Measurements from ENCODE around the gene TSFM.

DNA sequence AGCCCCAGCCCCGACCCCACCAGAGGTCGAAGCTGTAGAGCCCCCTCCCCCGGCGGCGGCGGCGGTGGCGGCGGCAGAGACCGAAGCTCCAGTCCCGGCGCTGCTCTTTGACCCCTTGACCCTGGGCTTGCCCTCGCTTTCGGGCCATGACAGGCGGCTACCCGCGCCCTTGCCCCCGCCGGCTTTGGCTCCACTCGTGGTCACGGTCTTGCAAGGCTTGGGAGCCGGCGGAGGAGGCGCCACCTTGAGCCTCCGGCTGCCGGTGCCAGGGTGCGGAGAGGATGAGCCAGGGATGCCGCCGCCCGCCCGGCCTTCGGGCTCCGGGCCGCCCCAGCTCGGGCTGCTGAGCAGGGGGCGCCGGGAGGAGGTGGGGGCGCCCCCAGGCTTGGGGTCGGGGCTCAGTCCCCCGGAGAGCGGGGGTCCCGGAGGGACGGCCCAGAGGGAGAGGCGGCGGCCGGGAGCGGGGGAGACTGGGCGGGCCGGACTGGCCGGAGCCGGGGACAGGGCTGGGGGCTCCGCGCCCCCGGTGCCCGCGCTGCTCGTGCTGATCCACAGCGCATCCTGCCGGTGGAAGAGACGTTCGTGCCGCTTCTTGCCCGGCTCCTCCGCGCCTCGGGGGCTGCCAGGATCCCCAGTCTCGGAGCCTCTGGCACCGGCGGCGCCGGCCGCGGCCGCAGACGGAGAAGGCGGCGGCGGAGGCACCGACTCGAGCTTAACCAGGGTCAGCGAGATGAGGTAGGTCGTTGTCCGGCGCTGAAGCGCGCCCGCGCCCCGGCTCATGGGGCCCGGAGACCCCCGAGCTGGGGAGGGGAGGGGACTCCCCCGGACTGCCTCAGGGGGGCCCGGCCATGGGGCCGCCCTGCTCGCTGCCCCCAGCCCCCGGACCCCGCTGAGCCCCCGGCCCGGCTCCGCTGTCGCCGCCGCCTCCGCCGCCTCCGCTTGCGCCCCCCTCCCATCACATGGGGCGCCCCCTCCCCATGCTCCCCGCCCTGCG is 44.8 kb upstream of the TSFM start:
- TF ChIP-seq, protein P1, sequence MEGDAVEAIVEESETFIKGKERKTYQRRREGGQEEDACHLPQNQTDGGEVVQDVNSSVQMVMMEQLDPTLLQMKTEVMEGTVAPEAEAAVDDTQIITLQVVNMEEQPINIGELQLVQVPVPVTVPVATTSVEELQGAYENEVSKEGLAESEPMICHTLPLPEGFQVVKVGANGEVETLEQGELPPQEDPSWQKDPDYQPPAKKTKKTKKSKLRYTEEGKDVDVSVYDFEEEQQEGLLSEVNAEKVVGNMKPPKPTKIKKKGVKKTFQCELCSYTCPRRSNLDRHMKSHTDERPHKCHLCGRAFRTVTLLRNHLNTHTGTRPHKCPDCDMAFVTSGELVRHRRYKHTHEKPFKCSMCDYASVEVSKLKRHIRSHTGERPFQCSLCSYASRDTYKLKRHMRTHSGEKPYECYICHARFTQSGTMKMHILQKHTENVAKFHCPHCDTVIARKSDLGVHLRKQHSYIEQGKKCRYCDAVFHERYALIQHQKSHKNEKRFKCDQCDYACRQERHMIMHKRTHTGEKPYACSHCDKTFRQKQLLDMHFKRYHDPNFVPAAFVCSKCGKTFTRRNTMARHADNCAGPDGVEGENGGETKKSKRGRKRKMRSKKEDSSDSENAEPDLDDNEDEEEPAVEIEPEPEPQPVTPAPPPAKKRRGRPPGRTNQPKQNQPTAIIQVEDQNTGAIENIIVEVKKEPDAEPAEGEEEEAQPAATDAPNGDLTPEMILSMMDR (IDR thresholded peaks at IDR 0.05; ENCODE audit: low read depth, low read length, missing input control) = no peak
- TF ChIP-seq, protein P2, sequence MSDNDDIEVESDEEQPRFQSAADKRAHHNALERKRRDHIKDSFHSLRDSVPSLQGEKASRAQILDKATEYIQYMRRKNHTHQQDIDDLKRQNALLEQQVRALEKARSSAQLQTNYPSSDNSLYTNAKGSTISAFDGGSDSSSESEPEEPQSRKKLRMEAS (IDR thresholded peaks at IDR 0.05) = no peak
- TF ChIP-seq FOXA1 (IDR thresholded peaks at IDR 0.05) (no peak), RXRA (IDR thresholded peaks at IDR 0.05) (no peak), RAD21 (IDR thresholded peaks at IDR 0.05) (no peak), TAF1 (conservative IDR thresholded peaks at IDR 0.05) (no peak), YY1 (IDR thresholded peaks at IDR 0.05) (no peak)
- TF ChIP-seq, protein P3, sequence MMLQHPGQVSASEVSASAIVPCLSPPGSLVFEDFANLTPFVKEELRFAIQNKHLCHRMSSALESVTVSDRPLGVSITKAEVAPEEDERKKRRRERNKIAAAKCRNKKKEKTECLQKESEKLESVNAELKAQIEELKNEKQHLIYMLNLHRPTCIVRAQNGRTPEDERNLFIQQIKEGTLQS (IDR thresholded peaks at IDR 0.05) = no peak
- TF ChIP-seq, protein P4, sequence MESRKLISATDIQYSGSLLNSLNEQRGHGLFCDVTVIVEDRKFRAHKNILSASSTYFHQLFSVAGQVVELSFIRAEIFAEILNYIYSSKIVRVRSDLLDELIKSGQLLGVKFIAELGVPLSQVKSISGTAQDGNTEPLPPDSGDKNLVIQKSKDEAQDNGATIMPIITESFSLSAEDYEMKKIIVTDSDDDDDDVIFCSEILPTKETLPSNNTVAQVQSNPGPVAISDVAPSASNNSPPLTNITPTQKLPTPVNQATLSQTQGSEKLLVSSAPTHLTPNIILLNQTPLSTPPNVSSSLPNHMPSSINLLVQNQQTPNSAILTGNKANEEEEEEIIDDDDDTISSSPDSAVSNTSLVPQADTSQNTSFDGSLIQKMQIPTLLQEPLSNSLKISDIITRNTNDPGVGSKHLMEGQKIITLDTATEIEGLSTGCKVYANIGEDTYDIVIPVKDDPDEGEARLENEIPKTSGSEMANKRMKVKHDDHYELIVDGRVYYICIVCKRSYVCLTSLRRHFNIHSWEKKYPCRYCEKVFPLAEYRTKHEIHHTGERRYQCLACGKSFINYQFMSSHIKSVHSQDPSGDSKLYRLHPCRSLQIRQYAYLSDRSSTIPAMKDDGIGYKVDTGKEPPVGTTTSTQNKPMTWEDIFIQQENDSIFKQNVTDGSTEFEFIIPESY (IDR thresholded peaks at IDR 0.05) = no peak

All from liver (tissue), 3 donors.